Astrocyte of the cerebellum (primary cell): ENCODE data around the gene NXN.

Source experiments
- DNase-seq: peaks from one replicate; pipeline ENCODE4 v3.0.0-alpha.2; 2011; ENCODE audit warnings: low read depth
- H3K4me3 ChIP-seq: 2 replicates; pipeline ENCODE4 v1.5.1; 2011; ENCODE audit warnings: mild to moderate bottlenecking, low read depth, low read length, moderate library complexity
- in situ Hi-C: cut with HindIII; loops from 2 replicates; pipeline ENCODE4 v1.10.0; 2017; ENCODE audit warnings: low sequenced_read_pairs
- TF ChIP-seq, protein P1 (sequence below): IDR thresholded peaks from 2 replicates; pipeline ENCODE4 v1.5.1; 2012; ENCODE audit warnings: low read length, low read depth, moderate library complexity, mild to moderate bottlenecking; ENCODE audit errors: missing control alignments

The NXN gene

DNA sequence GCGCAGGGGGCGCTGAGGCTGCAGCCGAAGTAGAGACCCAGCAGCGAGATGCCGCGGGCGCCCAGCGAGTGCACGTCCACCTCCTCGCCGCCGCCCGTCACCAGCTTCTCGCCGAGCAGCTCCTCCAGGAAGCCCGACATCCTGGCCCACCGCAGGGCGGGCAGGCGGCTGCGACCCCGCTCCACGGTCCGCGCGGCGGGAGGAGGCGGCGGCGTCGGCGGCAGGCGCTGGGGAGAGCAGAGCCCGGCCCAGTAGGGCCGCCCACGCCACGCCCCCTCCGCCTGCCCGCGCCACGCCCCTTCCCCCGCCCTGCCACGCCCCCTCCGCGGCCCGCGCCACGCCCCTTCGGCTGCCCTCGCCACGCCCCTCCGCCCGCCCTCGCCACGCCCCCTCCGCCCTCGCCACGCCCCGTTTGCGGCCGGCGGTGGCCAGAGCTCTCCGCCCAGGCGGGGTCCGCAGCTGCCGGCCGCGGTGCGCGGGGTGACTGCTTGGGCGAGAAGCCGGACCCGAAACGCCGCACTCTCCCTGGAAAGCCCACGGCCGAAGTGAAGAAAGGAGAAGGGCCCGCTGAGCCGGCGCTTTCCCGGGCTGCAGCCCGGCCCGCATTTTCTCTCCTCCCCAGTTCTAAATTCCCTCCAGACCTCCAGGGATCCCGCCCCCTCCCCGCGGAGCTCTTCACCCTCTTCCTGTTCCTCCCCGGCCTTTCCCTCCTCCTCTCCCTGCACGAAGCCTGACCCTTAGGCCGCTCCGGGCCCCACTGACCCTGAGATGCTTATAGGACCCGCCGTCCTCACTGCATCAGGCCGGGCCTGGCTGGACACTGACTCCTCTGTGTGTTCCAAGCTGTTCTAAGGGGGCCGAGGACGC is at the start of gene NXN:
TSS of gene NXN (minus strand) at position 238 of the 867 bp plus-strand sequence.
- TF ChIP-seq, protein P1, sequence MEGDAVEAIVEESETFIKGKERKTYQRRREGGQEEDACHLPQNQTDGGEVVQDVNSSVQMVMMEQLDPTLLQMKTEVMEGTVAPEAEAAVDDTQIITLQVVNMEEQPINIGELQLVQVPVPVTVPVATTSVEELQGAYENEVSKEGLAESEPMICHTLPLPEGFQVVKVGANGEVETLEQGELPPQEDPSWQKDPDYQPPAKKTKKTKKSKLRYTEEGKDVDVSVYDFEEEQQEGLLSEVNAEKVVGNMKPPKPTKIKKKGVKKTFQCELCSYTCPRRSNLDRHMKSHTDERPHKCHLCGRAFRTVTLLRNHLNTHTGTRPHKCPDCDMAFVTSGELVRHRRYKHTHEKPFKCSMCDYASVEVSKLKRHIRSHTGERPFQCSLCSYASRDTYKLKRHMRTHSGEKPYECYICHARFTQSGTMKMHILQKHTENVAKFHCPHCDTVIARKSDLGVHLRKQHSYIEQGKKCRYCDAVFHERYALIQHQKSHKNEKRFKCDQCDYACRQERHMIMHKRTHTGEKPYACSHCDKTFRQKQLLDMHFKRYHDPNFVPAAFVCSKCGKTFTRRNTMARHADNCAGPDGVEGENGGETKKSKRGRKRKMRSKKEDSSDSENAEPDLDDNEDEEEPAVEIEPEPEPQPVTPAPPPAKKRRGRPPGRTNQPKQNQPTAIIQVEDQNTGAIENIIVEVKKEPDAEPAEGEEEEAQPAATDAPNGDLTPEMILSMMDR: peak; percentile 20

GRCh38 chr17:1027044-1027443 is 47.5 kb upstream of the NXN start:
- in situ Hi-C loops: loop anchor here (5.0 kb wide), 1 partner anchor 55 kb away; no protein-coding TSS in a partner anchor
- H3K4me3 ChIP-seq: no peak overlapping the region
- TF ChIP-seq, protein P1: no peak
- no peak for DNase-seq

More for the DNA sequence above, at the start of gene NXN:
- peak within 1 kb of the TSS; percentile 72 for H3K4me3 ChIP-seq
- in situ Hi-C loops: loop anchor here (10.0 to 25.0 kb wide), 2 partner anchors 105 to 192 kb away; partner anchors contain the start of genes GLOD4 and MRM3
- DNase-seq: no peak

DNA sequence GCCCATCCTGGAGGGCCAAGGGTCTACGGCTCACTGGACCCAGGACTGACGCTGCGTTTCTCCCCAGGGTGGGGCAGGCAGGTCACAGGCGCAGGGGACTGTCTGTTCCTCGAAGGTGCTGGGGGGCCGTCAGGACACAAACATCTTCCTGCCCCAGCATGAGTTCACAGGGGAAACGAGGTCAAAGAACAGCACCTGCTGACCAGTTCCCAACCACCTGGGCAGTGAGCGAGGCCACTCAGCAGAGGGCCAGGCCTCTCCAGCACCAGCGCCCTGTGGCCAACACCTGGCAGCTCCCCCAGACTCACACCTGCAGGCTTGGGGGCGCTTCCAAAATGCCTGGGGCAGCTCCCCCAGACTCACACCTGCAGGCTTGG is 47.0 kb upstream of the NXN start:
- in situ Hi-C loops: loop anchor here (5.0 kb wide), 1 partner anchor 56 kb away; no protein-coding TSS in a partner anchor
- DNase-seq: no peak
- TF ChIP-seq, protein P1: no peak
- H3K4me3 ChIP-seq: no peak overlapping the region

GRCh38 chr17:1025733-1026598 is 46.4 kb upstream of the NXN start:
- TF ChIP-seq, protein P1: no peak
- in situ Hi-C loops: loop anchor here (5.0 kb wide), 1 partner anchor 56 kb away; no protein-coding TSS in a partner anchor
- H3K4me3 ChIP-seq: no peak overlapping the region
- DNase-seq: no peak

- in situ Hi-C loops: no loop called here
- H3K4me3 ChIP-seq: no peak overlapping the region
- no peak for DNase-seq
- TF ChIP-seq, protein P1: no peak
These were observed 44.5 kb upstream of the NXN start for GRCh38 chr17:1024076-1024475.
